ENCODE data around the gene MLF1.

MLF1 gene

GRCh38 chr3:158570999-158571702, at the start of gene MLF1 (continued):
- peak; percentile 97 for TF ChIP-seq ATF2 (tag by site-specific recombination; IDR thresholded peaks at IDR 0.05; ENCODE audit: low read depth)
- TF ChIP-seq PRDM10 (tag by site-specific recombination; IDR thresholded peaks at IDR 0.05): no peak
- TF ChIP-seq ZSCAN16 (tag by site-specific recombination; IDR thresholded peaks at IDR 0.05): no peak
- no peak for TF ChIP-seq ZSCAN4 (tag by site-specific recombination; IDR thresholded peaks at IDR 0.05)
- no peak for TF ChIP-seq ZNF274 (IDR thresholded peaks at IDR 0.05; ENCODE audit: low read length)
- no peak for TF ChIP-seq ZNF274 (tag by site-specific recombination; IDR thresholded peaks at IDR 0.05; ENCODE audit: borderline replicate concordance)

GRCh38 chr3:158522221-158523136, 48.5 kb upstream of the MLF1 start:
- TF ChIP-seq ZNF324 (tag by site-specific recombination; IDR thresholded peaks at IDR 0.05): no peak
- TF ChIP-seq ZNF19 (tag by site-specific recombination; IDR thresholded peaks at IDR 0.05; ENCODE audit: low read depth): no peak
- no peak for TF ChIP-seq OVOL3 (tag by site-specific recombination; IDR thresholded peaks at IDR 0.05)
- no peak for TF ChIP-seq ZNF157 (tag by site-specific recombination; IDR thresholded peaks at IDR 0.05)
- no peak for TF ChIP-seq ZNF169 (tag by site-specific recombination; IDR thresholded peaks at IDR 0.05)
- no peak for TF ChIP-seq ZNF175 (tag by site-specific recombination; IDR thresholded peaks at IDR 0.05)
- no peak for TF ChIP-seq WT1 (tag by site-specific recombination; IDR thresholded peaks at IDR 0.05)
- TF ChIP-seq ZNF777 (tag by site-specific recombination; IDR thresholded peaks at IDR 0.05; ENCODE audit: borderline replicate concordance): no peak
- no peak for TF ChIP-seq ZNF423 (tag by site-specific recombination; IDR thresholded peaks at IDR 0.05)
- TF ChIP-seq ZNF184 (tag by site-specific recombination; IDR thresholded peaks at IDR 0.05): no peak
- no peak for TF ChIP-seq ZNF747 (tag by site-specific recombination; IDR thresholded peaks at IDR 0.05)
- no peak for TF ChIP-seq ZNF843 (tag by site-specific recombination; IDR thresholded peaks at IDR 0.05)
- TF ChIP-seq GFI1B (tag by site-specific recombination; IDR thresholded peaks at IDR 0.05): no peak
- TF ChIP-seq TSHZ1 (tag by site-specific recombination; IDR thresholded peaks at IDR 0.05; ENCODE audit: borderline replicate concordance): no peak
- no peak for TF ChIP-seq SP7 (tag by site-specific recombination; IDR thresholded peaks at IDR 0.05)
- Histone ChIP-seq H3K4me1 (ENCODE audit: control insufficient read depth, insufficient read depth, low read length) (no peaks in the 10 kb centered on the region), H3K4me3 (ENCODE audit: low read depth, low read length) (no peak overlapping the region), H3K36me3 (ENCODE audit: control insufficient read depth in 2 of 2, insufficient read depth in 1 of 2, low read length in 2 of 2) (no peaks in the 10 kb centered on the region), H3K9me3 (ENCODE audit: control insufficient read depth, insufficient read depth, low read depth, low read length) (no peaks in the 10 kb centered on the region), H3K27ac (ENCODE audit: extremely low read depth, low read depth, low read length) (no peak overlapping the region)
- CTCF ChIA-PET: interaction anchor here (0.7 to 1.3 kb wide), 4 partner anchors 9 to 40 kb away, joined by 3 read pairs; no protein-coding TSS in a partner anchor
- POLR2A ChIA-PET: no interaction called here

Measured in HEK293 (cell line).